WTC11 (cell line): ENCODE results near the gene HSH2D.

ENCODE experiments used
- NR1H2 ChIP-seq: sonication (generic); formaldehyde crosslinking; IDR thresholded peaks from 2 replicates; pipeline ENCODE4 v1.9.0; 2021; ENCODE audit warnings: mild to moderate bottlenecking, moderate library complexity, missing genetic modification reagents
- TF ChIP-seq, protein P1 (sequence below): sonication (generic); formaldehyde crosslinking; conservative IDR thresholded peaks from 2 replicates; pipeline ENCODE4 v1.8.1; 2022; ENCODE audit warnings: mild to moderate bottlenecking, missing genetic modification reagents

DNA sequence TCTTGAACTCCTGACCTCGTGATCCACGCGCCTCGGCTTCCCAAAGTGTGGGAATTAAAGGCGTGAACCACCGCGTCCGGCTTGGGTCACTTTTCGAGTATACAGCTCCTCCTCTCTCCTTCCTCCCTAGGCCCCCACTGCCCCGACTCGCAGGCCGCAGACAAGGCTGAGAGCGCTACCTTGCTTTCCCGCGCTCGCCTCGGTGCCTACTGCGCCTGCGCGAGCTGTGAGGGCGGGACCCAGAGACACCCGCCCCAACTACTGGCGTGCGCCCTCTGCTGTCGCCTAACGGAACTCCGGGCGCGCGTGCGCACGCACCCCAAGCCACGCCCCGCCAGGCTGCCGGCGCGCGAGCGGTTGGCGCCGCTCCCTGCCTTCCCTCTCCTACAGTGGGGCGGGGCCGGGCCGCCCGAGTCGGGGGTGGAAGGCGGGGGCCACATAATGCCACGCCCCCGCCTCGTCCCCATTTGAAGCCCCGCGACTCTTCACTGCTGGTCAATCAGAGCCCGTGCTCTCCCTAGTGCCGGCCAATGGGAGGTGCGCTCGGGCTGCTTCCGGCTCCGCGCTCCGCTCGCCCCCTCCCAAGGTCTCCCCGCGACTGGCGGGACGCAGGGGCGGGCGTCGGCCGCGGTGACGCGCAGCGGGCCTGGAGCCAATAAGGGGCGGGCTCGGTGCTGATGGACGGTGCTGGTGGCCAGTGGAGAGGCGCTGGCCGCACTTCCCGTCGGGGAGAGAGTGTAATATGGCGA, 32.2 kb upstream of the HSH2D start, which contains the start of gene RAB8A:
- TF ChIP-seq NR1H2 (CRISPR knock-in tag): no peak
- TF ChIP-seq, protein P1, sequence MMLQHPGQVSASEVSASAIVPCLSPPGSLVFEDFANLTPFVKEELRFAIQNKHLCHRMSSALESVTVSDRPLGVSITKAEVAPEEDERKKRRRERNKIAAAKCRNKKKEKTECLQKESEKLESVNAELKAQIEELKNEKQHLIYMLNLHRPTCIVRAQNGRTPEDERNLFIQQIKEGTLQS (CRISPR knock-in tag): no peak
